Motor neuron (in vitro differentiated cells): ENCODE data around the gene RAB19. TPM values are rescaled to one million over a fixed set of nuclear protein-coding genes. Genes with fewer than 3 reads are reported as not detected.

Experiments used
- total RNA-seq, 8 experiments: library from RNA; unstranded; fragments of 300-600 nt; gene quantifications; 2 replicates each; pipeline versions ENCODE4 v1.2.3 to v1.2.4, GENCODE V29; 2022

The RAB19 gene
- total RNA-seq, 8 experiments from 2014 or later = not detected

Other genes starting within 250 kb of the RAB19 start
- 10 to 100 TPM in 3 of 8 experiments, 1 to 10 TPM in 5; 8.6 to 15.5 (median 9.8) TPM for gene KDM7A, start 227.1 kb upstream of the RAB19 start, total RNA-seq
- gene SLC37A3, start 5.5 kb upstream of the RAB19 start, total RNA-seq = 10 to 100 TPM; 32.0 to 61.2 (median 38.2) TPM
- gene MKRN1, start 75.4 kb downstream of the RAB19 start, total RNA-seq = 100 to 1,000 TPM in 2 of 8 experiments, 10 to 100 TPM in 6; 66.2 to 114 (median 94.8) TPM
- 10 to 100 TPM in 7 of 8 experiments, 1 to 10 TPM in 1; 5.6 to 56.3 (median 28.6) TPM for gene DENND2A, start 236.8 kb downstream of the RAB19 start, total RNA-seq